Ovary (tissue), 3 donors: ENCODE measurements around the gene GUCA1A.

ENCODE experiments used
- CTCF ChIP-seq, 3 donors: fragments of 450-650 bp in 2 of 3; fragments of 200-600 bp in 1 of 3; IDR thresholded peaks; one replicate each; pipeline versions ENCODE4 v1.5.1 to v1.8.0; 2016 to 2022; ENCODE audit warnings: antibody characterized with exemption in 3 of 3, mild to moderate bottlenecking in 1 of 3
- POLR2A ChIP-seq: fragments of 450-650 bp; IDR thresholded peaks from one replicate; pipeline ENCODE4 v1.6.1; 2017; ENCODE audit warnings: antibody characterized with exemption, mild to moderate bottlenecking, moderate library complexity
- donor health status: DM: no; HTN: no; CAD: no.

- no peak for TF ChIP-seq CTCF (IDR thresholded peaks at IDR 0.05)
- no peak for TF ChIP-seq POLR2A
Observed at GRCh38 chr6:42199106-42199981, 26.2 kb downstream of the GUCA1A start.
